HL-60/S4 (cell line): ENCODE results near the gene GPATCH4.
"Not testable (repeated sequence)": the region's sequence is repeated elsewhere in the genome, so short reads cannot be mapped to it uniquely, and the experiment has no call there.

Source experiments
- in situ Hi-C: fragments of 300-500 bp; cut with MboI; formaldehyde crosslinking; loops from 2 replicates; pipeline ENCODE4 v1.14.3; 2022; ENCODE audit warnings: low sequenced_read_pairs

GPATCH4 gene

GRCh38 chr1:156598731-156599432 is 2.4 kb downstream of the GPATCH4 start:
- in situ Hi-C loops, result no loop called here

- in situ Hi-C loops, result no loop called here
Observed at GRCh38 chr1:156598125-156598524, 3.2 kb downstream of the GPATCH4 start.

GRCh38 chr1:156596426-156596825 is 4.9 kb downstream of the GPATCH4 start:
- in situ Hi-C loops, result no loop called here

GRCh38 chr1:156595016-156595415 is 6.3 kb downstream of the GPATCH4 start:
- in situ Hi-C loops, result no loop called here

GRCh38 chr1:156594190-156594589 is 7.1 kb downstream of the GPATCH4 start:
- in situ Hi-C loops, result no loop called here

GRCh38 chr1:156593661-156593989 is 7.7 kb downstream of the GPATCH4 start:
- in situ Hi-C loops, result no loop called here

- in situ Hi-C loops, result no loop called here
Observed at GRCh38 chr1:156592910-156593660, 8.2 kb downstream of the GPATCH4 start.

GRCh38 chr1:156592158-156592909 is 8.9 kb downstream of the GPATCH4 start:
- in situ Hi-C loops, result no loop called here

GRCh38 chr1:156591432-156592157 is 9.7 kb downstream of the GPATCH4 start, which contains the start of gene NAXE:
Gene NAXE, plus strand, starts transcription at chr1:156591776. Its CDS starts 29 bp downstream, at chr1:156591805.
- in situ Hi-C loops, result no loop called here

- in situ Hi-C loops, result no loop called here
Observed at GRCh38 chr1:156591181-156591431, 10.2 kb downstream of the GPATCH4 start.

- in situ Hi-C loops, result no loop called here
Observed at GRCh38 chr1:156590326-156591180, 10.7 kb downstream of the GPATCH4 start.

- in situ Hi-C loops, result no loop called here
Observed at GRCh38 chr1:156589546-156589945, 11.7 kb downstream of the GPATCH4 start.

GRCh38 chr1:156587927-156588326 is 13.4 kb downstream of the GPATCH4 start:
- in situ Hi-C loops, result not testable (repeated sequence)

GRCh38 chr1:156586892-156587477 is 14.3 kb downstream of the GPATCH4 start:
- in situ Hi-C loops, result no loop called here

- in situ Hi-C loops, result no loop called here
Observed at GRCh38 chr1:156586323-156586722, 15.0 kb downstream of the GPATCH4 start.

GRCh38 chr1:156584813-156585212 is 16.5 kb downstream of the GPATCH4 start:
- in situ Hi-C loops, result no loop called here

GRCh38 chr1:156583821-156584622 is 17.3 kb downstream of the GPATCH4 start:
- in situ Hi-C loops, result no loop called here

- in situ Hi-C loops, result no loop called here
Observed at GRCh38 chr1:156582388-156583017, 18.8 kb downstream of the GPATCH4 start.
